OCI-LY3 (cell line): ENCODE measurements around the gene PRDM5.

Source experiments
- EZH2phosphoT487 ChIP-seq: fragments of 200-600 bp; shearing (Covaris generic); IDR thresholded peaks from 2 replicates; pipeline ENCODE4 v1.6.1; 2018; ENCODE audit warnings: antibody characterized with exemption, mixed run types, low read depth
- TF ChIP-seq, protein P1 (sequence below): fragments of 200-600, 300-600 bp; sonication (generic); IDR thresholded peaks from 2 replicates; pipeline ENCODE4 v1.5.1; 2014; ENCODE audit warnings: antibody characterized with exemption, low read length, low read depth

DNA sequence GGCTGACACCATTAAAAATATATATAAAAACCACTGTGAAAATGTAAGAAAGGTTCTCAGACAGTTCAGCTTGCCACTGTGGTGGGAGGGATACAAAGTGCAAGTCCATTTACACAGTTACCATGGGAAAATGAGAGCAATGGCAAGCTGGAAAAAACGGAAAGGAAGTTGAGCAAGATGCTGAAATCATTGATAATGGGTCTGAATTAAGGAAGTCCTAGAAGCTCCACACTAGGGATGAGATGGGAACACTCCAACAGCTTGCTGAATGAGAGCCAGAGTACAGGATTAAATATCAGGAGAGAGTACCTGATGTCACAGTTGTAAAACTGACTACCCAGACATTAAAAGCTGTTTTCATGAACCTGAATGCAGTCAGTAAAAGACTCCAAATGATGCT lies 218.6 kb downstream of the PRDM5 start:
- TF ChIP-seq, protein P1, sequence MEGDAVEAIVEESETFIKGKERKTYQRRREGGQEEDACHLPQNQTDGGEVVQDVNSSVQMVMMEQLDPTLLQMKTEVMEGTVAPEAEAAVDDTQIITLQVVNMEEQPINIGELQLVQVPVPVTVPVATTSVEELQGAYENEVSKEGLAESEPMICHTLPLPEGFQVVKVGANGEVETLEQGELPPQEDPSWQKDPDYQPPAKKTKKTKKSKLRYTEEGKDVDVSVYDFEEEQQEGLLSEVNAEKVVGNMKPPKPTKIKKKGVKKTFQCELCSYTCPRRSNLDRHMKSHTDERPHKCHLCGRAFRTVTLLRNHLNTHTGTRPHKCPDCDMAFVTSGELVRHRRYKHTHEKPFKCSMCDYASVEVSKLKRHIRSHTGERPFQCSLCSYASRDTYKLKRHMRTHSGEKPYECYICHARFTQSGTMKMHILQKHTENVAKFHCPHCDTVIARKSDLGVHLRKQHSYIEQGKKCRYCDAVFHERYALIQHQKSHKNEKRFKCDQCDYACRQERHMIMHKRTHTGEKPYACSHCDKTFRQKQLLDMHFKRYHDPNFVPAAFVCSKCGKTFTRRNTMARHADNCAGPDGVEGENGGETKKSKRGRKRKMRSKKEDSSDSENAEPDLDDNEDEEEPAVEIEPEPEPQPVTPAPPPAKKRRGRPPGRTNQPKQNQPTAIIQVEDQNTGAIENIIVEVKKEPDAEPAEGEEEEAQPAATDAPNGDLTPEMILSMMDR: no peak
- TF ChIP-seq EZH2phosphoT487: no peak
